OCI-LY7 (cell line): ENCODE data around the gene PIMREG.

Experiments
- EZH2phosphoT487 ChIP-seq: fragments of 200-600 bp; sonication (generic); IDR thresholded peaks from 2 replicates; pipeline ENCODE4 v1.6.1; 2018; ENCODE audit warnings: low read depth, borderline replicate concordance, mild to moderate bottlenecking, mixed run types, antibody characterized with exemption, low read length, moderate library complexity, mixed read lengths
- TF ChIP-seq, protein P1 (sequence below): fragments of 200-600 bp; sonication (generic); conservative IDR thresholded peaks from 2 replicates; pipeline ENCODE4 v1.5.1; 2014; ENCODE audit warnings: mild to moderate bottlenecking, antibody characterized with exemption, low read length, moderate library complexity, mixed read lengths

DNA sequence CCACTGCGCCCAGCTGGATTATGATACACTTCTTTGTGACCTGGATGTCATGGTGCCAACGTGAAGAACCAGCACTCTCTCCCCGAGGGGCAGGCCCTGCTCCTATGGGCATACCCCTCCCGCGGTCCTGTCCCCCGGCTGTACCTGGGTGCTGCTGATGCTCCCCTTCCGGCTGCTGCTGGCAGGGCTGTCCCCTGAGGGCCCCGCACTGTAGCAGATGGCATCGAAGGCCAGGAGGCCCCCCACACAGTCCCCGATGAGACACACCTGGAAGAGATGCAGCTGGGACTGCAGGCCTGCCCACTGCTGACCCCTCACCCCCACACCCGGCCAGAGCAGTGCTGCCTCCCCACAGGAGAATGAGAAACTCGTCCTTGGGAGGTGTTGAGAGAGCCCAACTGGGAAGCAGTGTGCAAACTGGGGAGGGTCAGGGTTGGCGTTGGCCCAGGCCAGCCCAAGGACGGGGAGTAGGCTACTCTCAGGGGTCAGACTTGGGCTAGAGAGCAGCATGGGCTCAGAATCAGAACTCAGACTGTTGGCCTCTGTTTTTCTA lies 33.7 kb downstream of the PIMREG start:
- TF ChIP-seq, protein P1, sequence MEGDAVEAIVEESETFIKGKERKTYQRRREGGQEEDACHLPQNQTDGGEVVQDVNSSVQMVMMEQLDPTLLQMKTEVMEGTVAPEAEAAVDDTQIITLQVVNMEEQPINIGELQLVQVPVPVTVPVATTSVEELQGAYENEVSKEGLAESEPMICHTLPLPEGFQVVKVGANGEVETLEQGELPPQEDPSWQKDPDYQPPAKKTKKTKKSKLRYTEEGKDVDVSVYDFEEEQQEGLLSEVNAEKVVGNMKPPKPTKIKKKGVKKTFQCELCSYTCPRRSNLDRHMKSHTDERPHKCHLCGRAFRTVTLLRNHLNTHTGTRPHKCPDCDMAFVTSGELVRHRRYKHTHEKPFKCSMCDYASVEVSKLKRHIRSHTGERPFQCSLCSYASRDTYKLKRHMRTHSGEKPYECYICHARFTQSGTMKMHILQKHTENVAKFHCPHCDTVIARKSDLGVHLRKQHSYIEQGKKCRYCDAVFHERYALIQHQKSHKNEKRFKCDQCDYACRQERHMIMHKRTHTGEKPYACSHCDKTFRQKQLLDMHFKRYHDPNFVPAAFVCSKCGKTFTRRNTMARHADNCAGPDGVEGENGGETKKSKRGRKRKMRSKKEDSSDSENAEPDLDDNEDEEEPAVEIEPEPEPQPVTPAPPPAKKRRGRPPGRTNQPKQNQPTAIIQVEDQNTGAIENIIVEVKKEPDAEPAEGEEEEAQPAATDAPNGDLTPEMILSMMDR, result no peak
- TF ChIP-seq EZH2phosphoT487, result no peak
